Stimulated activated CD4-positive, alpha-beta T cell treated with anti-CD3 and anti-CD28 coated beads, Interleukin-15, amount 100 ng/mL, for 1 hour (primary cell): ENCODE data around the gene NKAIN2.
"Not testable (repeated sequence)": the region's sequence is repeated elsewhere in the genome, so short reads cannot be mapped to it uniquely, and the experiment has no call there.

Experiments
- DNase-seq, 2 donors: peaks; one replicate each; pipeline ENCODE4 v3.0.0-alpha.2; 2020; ENCODE audit warnings: low read depth in 1 of 2, low spot score in 1 of 2

NKAIN2 gene

DNA sequence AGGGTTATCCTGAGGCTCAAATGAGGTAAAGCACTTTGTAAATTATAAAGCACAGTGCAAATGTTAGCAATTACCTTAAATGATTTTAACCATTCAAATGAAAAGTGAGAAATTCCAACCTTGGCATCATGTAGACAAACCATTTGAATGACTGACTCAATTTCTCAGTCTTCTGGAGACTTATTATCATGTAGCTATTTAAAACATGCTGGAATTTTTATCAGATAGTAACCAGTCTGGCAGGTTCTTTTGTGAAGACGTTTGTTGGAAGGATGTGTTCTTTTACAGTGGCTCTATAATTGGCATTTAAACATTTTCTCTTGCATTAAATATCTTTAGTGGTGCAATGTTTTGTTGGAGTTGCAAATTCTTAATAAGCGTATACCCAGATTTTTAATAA lies 386.6 kb downstream of the NKAIN2 start:
- no peak for DNase-seq

DNA sequence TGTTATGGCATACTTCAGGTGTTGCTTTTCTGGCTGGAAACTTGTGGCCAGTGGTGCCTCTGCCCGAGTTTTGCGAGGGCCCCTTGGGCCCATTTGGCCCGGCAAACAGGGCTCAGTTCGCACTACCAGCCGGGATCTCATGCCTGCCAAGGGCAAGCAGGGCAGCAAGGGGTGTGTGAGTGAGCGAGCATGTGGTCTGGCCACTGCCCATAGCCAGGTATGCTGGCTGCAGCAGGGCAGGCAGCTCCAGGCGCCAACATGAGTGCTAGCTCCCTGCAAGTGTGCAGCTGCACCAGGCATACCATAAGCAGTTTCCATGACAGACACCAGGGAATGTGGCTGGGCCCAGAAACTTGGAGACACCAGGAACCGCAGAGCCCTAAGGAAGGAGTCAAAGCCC lies 389.5 kb downstream of the NKAIN2 start:
- no peak for DNase-seq

DNA sequence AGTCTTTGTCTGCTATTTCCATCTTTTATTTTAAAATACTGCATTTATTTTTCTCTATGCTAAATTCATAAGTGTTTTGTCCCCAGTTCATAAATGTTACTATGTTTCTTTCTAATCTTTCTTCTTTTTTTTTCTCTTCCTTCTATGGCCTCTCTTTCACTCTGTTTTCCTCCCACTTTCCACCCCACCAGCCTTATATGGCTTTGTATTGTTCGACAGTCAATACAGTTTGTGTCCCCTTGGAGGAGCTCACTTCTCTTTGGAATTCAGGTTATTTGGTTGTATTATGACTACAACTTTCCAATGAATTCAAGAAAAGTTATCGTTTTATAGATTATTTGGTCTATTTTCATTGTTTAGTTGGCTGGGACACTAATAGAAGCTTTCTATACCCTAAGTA lies 393.5 kb downstream of the NKAIN2 start:
- DNase-seq = no peak

- DNase-seq = no peak
Measured at GRCh38 chr6:124199286-124199685, 395.6 kb downstream of the NKAIN2 start.

GRCh38 chr6:124200661-124201060 lies 397.0 kb downstream of the NKAIN2 start:
- DNase-seq = no peak

DNA sequence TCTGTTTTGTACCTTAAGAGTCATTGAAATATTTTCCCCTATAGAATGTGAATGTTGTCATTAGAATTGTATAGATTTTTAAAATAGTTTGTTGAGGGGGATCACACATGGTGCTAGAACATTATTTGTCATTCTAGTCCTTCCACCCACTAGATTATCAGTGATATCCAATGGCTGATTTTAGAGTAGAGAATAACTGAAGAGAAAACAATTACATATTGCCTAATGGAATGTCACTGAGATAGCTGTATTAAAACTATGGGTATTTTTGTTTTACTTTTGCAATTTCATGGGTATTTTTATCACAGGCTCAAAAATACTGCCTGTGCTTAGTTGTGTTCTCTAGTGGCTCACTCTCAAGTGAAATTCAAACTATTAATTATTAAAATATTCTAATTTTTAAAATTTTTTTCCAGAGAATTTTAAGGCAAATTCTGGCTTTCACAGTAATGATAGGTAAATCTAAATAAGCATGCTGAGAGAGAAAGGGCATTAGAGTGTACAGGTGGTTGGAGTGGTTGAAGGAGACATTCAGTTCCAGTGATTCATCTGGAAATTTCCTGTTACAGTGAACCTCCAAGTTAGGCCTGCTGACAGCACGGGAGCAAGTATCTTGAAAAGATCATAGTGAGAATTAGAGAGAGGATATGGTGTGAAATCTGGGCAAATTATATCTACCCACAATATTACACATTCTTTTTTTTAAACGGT lies 399.6 kb downstream of the NKAIN2 start:
- no peak for DNase-seq

DNA sequence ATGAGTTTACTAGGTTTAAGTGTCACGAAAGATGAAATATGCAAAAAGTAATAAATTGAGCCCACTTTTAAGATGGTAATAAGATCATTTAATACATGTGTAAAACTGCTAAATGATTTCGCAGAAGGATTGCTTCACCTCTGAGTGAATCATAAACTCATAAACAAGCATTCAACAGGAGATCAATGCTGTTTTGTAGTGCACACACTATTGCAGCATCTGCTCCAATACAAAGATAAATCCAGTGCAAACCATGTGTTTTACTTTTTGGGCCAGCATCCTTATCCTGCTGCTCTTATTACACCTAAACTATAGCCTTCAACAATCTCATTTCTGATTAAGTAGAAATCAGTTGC lies 400.1 kb downstream of the NKAIN2 start:
- no peak for DNase-seq

DNA sequence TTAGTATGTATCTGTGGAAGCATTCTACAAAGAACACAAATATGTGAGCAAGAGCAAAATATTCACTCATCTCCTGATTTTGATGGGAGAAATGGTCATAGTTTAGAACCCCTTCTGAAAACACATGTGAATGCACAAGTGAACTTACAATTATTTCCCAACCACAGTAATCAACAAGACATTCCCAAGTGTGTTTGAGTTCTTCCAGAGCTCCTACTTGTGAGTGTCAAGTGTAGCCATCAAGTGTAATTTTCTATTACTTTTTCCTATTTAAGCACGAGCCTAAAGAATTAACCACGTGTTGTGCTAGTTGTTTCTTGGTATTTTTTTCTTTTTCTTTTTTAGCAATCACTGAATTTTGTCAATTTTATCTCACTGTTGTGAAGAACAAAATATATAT lies 402.3 kb downstream of the NKAIN2 start:
- no peak for DNase-seq

GRCh38 chr6:124223611-124224345 lies 420.1 kb downstream of the NKAIN2 start:
- DNase-seq = no peak

- no peak for DNase-seq
Measured at GRCh38 chr6:124226396-124226795, 422.7 kb downstream of the NKAIN2 start.

DNA sequence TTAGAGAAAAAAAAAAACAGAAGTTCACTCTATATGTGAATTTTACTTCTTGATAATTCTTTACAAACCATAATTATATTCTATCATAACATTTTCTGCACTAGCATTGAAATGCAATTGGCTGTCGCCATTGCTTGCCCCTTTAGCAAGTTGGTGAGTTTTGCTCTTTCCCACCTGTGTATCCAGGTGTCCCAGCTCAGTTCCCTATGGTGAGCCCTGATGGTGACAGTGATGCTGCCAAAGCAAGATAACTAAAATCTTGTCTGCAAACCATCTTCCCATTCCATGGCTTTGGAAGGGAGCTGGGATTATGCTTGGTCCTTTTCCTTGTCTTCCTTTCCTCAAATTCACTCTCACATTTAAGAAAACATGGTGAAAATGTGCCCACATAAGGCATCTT lies 429.6 kb downstream of the NKAIN2 start:
- no peak for DNase-seq

DNA sequence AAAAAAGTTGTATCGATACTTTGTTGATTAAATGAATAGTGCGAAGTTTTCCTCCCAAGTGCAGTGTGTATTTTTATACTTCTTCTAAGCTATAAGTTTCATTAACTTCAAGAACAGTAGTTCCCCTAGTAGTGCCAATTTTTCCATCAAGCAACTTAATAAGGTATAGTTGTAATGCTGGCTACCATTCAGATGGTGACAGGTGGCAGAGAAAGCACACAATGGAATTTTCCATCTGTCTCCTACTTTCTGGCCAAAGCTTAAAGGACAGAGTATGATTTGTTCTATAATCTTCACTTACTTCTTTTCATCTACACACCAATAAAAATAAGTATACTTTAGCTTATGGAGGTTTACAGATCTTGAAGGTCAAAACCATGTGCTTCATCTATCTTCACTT lies 431.1 kb downstream of the NKAIN2 start:
- no peak for DNase-seq

- no peak for DNase-seq
Measured at GRCh38 chr6:124237911-124238310, 434.2 kb downstream of the NKAIN2 start.

GRCh38 chr6:124238408-124238807 lies 434.7 kb downstream of the NKAIN2 start:
- not testable (repeated sequence) for DNase-seq

GRCh38 chr6:124254941-124255685 lies 451.4 kb downstream of the NKAIN2 start:
- no peak for DNase-seq

DNA sequence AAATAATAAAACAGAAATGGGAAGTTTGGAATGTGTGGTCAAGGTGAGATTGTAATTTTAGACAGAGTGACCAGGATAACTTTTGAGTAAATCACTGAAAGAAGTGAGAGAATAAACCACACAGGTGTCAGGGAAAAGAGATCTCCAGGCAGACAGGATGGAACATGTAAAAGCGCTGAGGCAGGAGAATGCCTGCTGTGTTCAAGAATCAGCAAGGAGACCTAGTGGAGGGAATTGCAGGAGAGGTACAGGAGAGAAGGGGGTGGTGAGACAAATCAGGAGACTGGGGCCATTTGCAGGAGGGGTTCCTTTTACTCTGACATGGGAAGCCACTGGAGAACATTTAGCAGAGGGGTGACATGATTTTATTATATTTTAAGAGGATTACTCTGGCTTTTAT lies 456.7 kb downstream of the NKAIN2 start:
- DNase-seq = no peak

DNA sequence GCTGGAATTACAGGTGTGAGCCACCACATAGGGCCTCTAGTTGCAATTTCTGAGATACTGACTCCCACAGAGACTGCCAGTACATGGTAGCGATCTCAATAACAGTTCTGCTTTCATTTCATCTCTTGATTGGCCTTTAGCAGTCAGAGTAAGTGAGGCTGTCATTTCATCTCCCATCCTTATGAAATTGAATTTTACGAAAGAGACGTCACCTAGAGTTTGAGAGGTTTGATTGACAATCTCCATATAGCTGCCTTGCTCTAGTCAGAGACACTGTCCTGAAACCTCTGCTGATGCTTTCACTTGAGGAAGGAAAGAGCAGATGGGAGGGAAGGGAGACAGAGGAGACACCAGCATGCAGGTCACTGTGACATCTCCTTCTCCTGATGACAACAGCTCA lies 466.1 kb downstream of the NKAIN2 start:
- no peak for DNase-seq

DNA sequence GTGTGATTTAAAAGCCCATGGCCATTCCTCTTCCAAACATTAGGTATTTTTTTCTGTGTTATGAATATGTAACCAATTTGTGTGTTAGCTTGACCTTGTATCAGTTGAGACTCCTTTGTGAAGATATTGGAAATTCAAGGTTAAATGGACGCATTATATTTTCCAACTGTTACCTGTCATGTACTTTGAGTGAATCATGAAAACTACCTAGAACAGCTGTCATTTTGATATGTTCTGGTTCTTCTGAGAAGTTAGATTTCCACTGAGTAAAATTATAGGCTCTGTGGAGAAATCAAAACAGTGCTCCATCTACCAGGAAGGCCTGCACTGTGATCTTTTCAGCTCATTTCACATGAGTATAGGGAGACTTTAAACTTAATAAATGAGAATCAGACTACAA lies 470.0 kb downstream of the NKAIN2 start:
- DNase-seq = no peak

DNA sequence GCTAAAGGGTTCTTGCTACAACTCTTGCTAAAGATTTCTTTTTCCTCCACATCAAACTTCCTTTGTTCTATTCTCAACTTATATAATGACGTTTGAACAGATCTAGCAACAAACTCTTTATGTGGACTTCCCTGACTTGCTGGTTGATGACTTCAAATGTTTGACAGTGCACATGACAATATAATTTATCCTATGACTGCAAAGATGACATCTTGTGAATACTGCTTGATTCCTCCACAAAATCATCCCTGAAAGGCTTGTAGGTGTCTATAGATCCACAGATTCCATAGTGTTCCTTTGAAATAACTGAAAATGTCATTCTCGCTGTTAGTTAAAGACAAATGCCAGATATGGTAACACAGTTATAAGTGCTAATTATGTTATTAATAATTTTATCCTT lies 478.9 kb downstream of the NKAIN2 start:
- DNase-seq = no peak

DNA sequence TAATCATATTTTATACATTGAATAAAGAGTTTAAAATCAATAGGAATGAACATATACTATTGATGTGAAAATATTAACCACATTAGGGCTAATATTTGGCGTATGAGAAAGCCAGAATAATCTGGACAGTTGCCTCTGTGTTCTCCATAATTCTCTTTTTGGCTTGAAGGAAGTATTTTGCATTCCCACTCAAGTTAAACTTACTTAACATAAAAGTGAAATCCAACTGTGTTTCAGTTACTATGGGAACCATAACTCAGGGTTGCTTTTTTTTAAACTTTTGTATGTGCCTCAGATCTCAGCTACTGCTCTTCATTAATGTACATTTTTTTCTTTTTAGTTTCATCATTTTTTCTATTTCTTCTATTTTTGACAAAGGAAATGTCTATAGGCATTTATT lies 479.8 kb downstream of the NKAIN2 start:
- no peak for DNase-seq

DNA sequence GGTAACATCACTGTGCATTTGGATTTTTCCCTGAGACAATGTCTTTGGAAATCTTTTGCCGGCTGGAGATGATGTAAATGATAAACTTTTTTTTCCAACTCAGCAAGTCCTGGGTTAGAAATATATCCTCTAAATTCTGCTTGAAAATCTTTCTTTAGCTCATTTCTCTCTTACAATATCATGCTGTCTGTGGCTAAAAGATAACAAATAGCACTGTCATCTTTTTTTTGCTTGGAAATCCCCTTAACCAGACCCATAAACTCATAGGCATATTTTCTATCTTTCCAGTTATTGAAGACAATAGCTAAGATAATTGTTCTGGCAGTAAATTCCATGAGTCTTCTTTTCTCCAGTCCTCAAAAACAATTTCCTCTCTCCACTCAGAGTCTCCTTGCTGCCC lies 481.5 kb downstream of the NKAIN2 start:
- no peak for DNase-seq

GRCh38 chr6:124294574-124295200 lies 491.0 kb downstream of the NKAIN2 start:
- no peak for DNase-seq
